Subcutaneous adipose tissue (tissue), 4 donors: ENCODE data around the gene ATP11B. TPM values are rescaled to one million over a fixed set of nuclear protein-coding genes. Genes with fewer than 3 reads are reported as not detected.

Experiments
- total RNA-seq, 4 donors: library from RNA; depleted of rRNA; stranded (reverse); fragments of >200 nt; gene quantifications; one replicate each; pipeline ENCODE4 v1.1.0, GENCODE V29; 2016
- TF ChIP-seq, protein P1 (sequence below): fragments of 450-650 bp; IDR thresholded peaks from one replicate; pipeline ENCODE4 v1.5.1; 2016; ENCODE audit warnings: low read depth, mild to moderate bottlenecking, control low read depth, antibody characterized with exemption, moderate library complexity

Gene ATP11B
- total RNA-seq, 4 donors from 2014 or later = 77.9 to 100 (median 89.3) TPM

DNA sequence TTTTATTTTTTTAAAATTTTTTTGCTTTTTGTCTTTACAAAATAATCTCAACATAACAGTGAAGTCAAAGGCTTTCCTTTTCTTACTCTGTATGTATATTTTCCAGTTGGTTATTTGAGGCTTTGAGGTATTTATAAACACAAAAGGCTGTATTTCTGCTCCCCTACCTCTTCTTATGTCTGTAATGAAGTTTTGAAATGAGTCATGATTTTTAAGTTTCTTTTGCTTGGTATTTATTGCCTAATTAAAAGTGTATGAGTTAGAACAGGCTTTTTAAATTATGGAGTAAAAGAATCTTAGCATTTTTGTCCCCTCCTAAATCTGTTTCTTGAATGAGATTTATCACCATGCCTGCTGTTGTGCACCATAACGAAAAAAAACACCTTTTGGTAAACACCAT is 121.0 kb downstream of the ATP11B start:
- TF ChIP-seq, protein P1, sequence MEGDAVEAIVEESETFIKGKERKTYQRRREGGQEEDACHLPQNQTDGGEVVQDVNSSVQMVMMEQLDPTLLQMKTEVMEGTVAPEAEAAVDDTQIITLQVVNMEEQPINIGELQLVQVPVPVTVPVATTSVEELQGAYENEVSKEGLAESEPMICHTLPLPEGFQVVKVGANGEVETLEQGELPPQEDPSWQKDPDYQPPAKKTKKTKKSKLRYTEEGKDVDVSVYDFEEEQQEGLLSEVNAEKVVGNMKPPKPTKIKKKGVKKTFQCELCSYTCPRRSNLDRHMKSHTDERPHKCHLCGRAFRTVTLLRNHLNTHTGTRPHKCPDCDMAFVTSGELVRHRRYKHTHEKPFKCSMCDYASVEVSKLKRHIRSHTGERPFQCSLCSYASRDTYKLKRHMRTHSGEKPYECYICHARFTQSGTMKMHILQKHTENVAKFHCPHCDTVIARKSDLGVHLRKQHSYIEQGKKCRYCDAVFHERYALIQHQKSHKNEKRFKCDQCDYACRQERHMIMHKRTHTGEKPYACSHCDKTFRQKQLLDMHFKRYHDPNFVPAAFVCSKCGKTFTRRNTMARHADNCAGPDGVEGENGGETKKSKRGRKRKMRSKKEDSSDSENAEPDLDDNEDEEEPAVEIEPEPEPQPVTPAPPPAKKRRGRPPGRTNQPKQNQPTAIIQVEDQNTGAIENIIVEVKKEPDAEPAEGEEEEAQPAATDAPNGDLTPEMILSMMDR = no peak

GRCh38 chr3:182917134-182917533 is 123.8 kb downstream of the ATP11B start:
- TF ChIP-seq, protein P1 = no peak

DNA sequence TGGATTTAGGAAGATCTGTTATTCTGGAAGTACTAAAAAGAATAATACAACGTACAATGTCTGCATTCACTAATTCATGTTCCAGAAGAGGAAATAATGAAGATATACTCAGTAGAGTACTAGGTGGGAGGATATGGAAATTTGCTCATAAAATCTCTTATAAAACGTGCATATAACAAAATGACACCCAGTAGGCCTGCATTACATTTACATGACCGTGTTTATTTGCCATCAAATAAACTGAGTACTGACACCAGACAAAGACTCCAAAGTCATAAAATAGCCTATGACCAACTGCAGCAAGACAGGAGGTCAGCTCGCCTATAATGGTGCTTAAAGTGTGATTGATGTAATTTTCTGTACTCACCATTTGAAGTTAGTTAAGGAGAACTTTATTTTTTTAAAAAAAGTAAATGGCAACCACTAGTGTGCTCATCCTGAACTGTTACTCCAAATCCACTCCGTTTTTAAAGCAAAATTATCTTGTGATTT is 126.6 kb downstream of the ATP11B start:
- TF ChIP-seq, protein P1 = no peak

- TF ChIP-seq, protein P1 = no peak
Observed at GRCh38 chr3:182920515-182921084, 127.3 kb downstream of the ATP11B start.

GRCh38 chr3:182921665-182922355 is 128.5 kb downstream of the ATP11B start:
- TF ChIP-seq, protein P1 = no peak

DNA sequence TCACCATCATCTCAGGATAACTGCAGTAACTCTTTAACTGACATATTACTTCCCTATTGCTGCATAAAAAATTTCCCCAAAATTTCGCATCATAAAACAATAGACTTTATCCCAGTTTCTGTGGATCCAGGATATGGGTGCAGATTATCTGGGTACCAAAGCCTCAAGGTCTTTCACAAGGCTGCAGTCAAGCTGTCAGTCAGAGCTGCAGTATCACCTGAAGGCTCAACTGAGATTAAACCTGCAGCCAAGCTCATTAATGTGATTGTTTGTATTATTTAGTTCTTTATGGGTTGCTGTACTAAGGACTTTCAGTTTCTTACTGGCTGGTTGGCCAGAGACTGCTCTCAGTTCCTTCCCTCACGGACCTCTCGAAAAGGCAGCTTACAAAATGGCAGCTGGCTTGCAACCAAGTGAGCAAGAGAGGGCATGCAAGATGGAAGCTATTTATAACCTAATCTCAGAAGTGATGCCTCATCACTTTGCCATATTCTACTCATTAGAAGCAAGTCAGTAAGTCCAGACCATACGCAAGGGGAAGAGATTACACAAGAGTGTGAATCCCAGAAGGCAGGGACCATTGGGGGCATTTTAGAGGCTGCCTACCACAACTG is 132.1 kb downstream of the ATP11B start:
- TF ChIP-seq, protein P1 = no peak

- TF ChIP-seq, protein P1 = no peak
Observed at GRCh38 chr3:182925944-182926337, 132.6 kb downstream of the ATP11B start.
